Peyer's patch (tissue), 4 donors: ENCODE data around the gene SLCO3A1. TPM values are rescaled to one million over a fixed set of nuclear protein-coding genes. Genes with fewer than 3 reads are reported as not detected.
A peak's percentile ranks its signal among the peaks of the same experiment; 100 is the strongest.

Source experiments
- DNase-seq, 3 donors: peaks; one replicate each; pipeline ENCODE4 v3.0.0-alpha.2; 2017 to 2019
- H3K27ac ChIP-seq, 4 donors: fragments of 200-600 bp; sonication (generic); one replicate each; pipeline ENCODE4 v1.5.1; 2016 to 2019
- H3K27me3 ChIP-seq, 2 donors: fragments of 200-600 bp; sonication (generic); one replicate each; pipeline ENCODE4 v1.5.1; 2019
- H3K36me3 ChIP-seq, 3 donors: fragments of 200-600 bp; sonication (generic); one replicate each; pipeline ENCODE4 v1.5.1; 2016 to 2019
- H3K4me1 ChIP-seq, 4 donors: fragments of 200-600 bp; sonication (generic); one replicate each; pipeline ENCODE4 v1.5.1; 2016 to 2019
- H3K4me3 ChIP-seq, 4 donors: fragments of 200-600 bp; sonication (generic); 1 replicate in 3 of 4; 2 replicates in 1 of 4; pipeline ENCODE4 v1.5.1; 2016 to 2019; ENCODE audit warnings: mild to moderate bottlenecking in 1 of 4
- H3K9me3 ChIP-seq, 4 donors: fragments of 200-600 bp; sonication (generic); one replicate each; pipeline ENCODE4 v1.5.1; 2016 to 2019; ENCODE audit warnings: mild to moderate bottlenecking in 1 of 4
- CTCF ChIP-seq, 6 experiments: fragments of 450-650 bp in 4 of 6; fragments of 200-600 bp in 2 of 6; sonication (generic) in 1 of 6; IDR thresholded peaks; one replicate each; pipeline ENCODE4 v1.5.1; 2017 to 2019; ENCODE audit warnings: antibody characterized with exemption in 6 of 6, mild to moderate bottlenecking in 3 of 6, moderate library complexity in 1 of 6
- POLR2A ChIP-seq, 2 donors: fragments of 450-650 bp; IDR thresholded peaks; one replicate each; pipeline ENCODE4 v1.5.1; 2017; ENCODE audit warnings: antibody characterized with exemption in 2 of 2, mild to moderate bottlenecking in 2 of 2, moderate library complexity in 2 of 2
- total RNA-seq, 4 donors: library from RNA; depleted of rRNA; stranded (reverse); fragments of >200 nt; gene quantifications; one replicate each; pipeline ENCODE4 v1.1.0, GENCODE V29; 2016

SLCO3A1 gene
- total RNA-seq, 4 donors from 2014 or later, result 2.1 to 8.3 (median 5.0) TPM

- peak in 2 of 3 donors; percentile 57 to 58 for DNase-seq
- Histone ChIP-seq H3K27me3 (no peaks in the 10 kb centered on the region), H3K4me3 (peak overlapping the region; percentile 44 to 79 (median 58)), H3K27ac (peak overlapping the region; percentile 64 to 93 (median 86)), H3K9me3 (no peaks in the 10 kb centered on the region), H3K36me3 (no peaks in the 10 kb centered on the region), H3K4me1 (peaks cover 0 to 19% (median 6%) of the 10 kb centered on the region in 4 donors)
- no peak for TF ChIP-seq POLR2A (IDR thresholded peaks at IDR 0.05)
- peak in 2 of 6 experiments; percentile 8 to 19 for TF ChIP-seq CTCF (IDR thresholded peaks at IDR 0.05)
These were observed 585 bp downstream of the SLCO3A1 start for GRCh38 chr15:91853948-91854638.

- H3K27me3 ChIP-seq, result no peaks in the 10 kb centered on the region
- no peaks in the 10 kb centered on the region for H3K9me3 ChIP-seq
- TF ChIP-seq CTCF (IDR thresholded peaks at IDR 0.05) (no peak), POLR2A (IDR thresholded peaks at IDR 0.05) (no peak)
- peak overlapping the region; percentile 64 to 93 (median 86) for H3K27ac ChIP-seq
- H3K4me3 ChIP-seq, result peak overlapping the region; percentile 44 to 79 (median 58)
- no peaks in the 10 kb centered on the region for H3K36me3 ChIP-seq
- DNase-seq, result no peak
- H3K4me1 ChIP-seq, result peaks cover 0 to 19% (median 6%) of the 10 kb centered on the region in 4 donors
These were observed 1.1 kb downstream of the SLCO3A1 start for GRCh38 chr15:91854639-91854990.

- Histone ChIP-seq H3K27me3 (no peaks in the 10 kb centered on the region), H3K27ac (peak overlapping the region in 3 of 4 donors; percentile 64 to 93 (median 80)), H3K4me1 (peaks cover 0 to 19% (median 6%) of the 10 kb centered on the region in 4 donors), H3K36me3 (no peaks in the 10 kb centered on the region), H3K4me3 (peak overlapping the region in 1 of 4 donors; percentile 79), H3K9me3 (no peaks in the 10 kb centered on the region)
- TF ChIP-seq CTCF (IDR thresholded peaks at IDR 0.05) (no peak), POLR2A (IDR thresholded peaks at IDR 0.05) (no peak)
- no peak for DNase-seq
These were observed 1.7 kb downstream of the SLCO3A1 start for GRCh38 chr15:91855241-91855640.

GRCh38 chr15:91855684-91856489 is 2.4 kb downstream of the SLCO3A1 start:
- no peaks in the 10 kb centered on the region for H3K36me3 ChIP-seq
- TF ChIP-seq CTCF (IDR thresholded peaks at IDR 0.05) (peak in 1 of 6 experiments; percentile 10), POLR2A (IDR thresholded peaks at IDR 0.05) (no peak)
- no peak for DNase-seq
- H3K9me3 ChIP-seq, result no peaks in the 10 kb centered on the region
- H3K27me3 ChIP-seq, result no peaks in the 10 kb centered on the region
- no peak overlapping the region for H3K4me3 ChIP-seq
- H3K4me1 ChIP-seq, result peaks cover 0 to 19% (median 6%) of the 10 kb centered on the region in 4 donors
- H3K27ac ChIP-seq, result peak overlapping the region in 2 of 4 donors; percentile 1 to 46

- DNase-seq, result no peak
- TF ChIP-seq CTCF (IDR thresholded peaks at IDR 0.05), result no peak
- no peak for TF ChIP-seq POLR2A (IDR thresholded peaks at IDR 0.05)
- Histone ChIP-seq H3K36me3 (no peaks in the 10 kb centered on the region), H3K4me1 (peaks cover 0 to 14% (median 5%) of the 10 kb centered on the region in 4 donors), H3K4me3 (no peak overlapping the region), H3K27me3 (no peaks in the 10 kb centered on the region), H3K9me3 (no peaks in the 10 kb centered on the region), H3K27ac (peak overlapping the region in 2 of 4 donors; percentile 13 to 46)
These were observed 3.7 kb downstream of the SLCO3A1 start for GRCh38 chr15:91857224-91857585.
